ENCODE results near the gene SLC30A3.

The SLC30A3 gene

DNA sequence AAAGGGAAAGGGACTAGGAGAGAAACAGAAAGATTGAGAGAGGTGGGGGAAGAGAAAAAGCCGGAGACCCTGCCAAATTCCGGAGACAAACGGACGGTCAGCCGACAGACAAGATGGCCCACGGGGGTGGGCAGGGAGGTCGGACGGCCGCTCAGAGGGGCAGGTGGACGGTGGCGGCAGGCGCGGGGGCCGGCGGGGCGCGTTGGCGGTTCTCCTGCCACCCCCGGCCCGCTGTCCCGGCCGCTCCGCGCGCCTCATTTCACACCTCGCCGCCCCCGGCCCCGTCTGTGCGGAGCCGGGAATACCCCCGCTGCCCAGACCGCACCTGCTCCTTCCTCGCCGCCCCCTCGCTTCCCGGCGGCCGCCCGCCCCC is 935 bp downstream of the SLC30A3 start:
- DNase-seq (ENCODE audit: insufficient read length, low spot score) (no peak), FAIRE-seq (no peak)

DNA sequence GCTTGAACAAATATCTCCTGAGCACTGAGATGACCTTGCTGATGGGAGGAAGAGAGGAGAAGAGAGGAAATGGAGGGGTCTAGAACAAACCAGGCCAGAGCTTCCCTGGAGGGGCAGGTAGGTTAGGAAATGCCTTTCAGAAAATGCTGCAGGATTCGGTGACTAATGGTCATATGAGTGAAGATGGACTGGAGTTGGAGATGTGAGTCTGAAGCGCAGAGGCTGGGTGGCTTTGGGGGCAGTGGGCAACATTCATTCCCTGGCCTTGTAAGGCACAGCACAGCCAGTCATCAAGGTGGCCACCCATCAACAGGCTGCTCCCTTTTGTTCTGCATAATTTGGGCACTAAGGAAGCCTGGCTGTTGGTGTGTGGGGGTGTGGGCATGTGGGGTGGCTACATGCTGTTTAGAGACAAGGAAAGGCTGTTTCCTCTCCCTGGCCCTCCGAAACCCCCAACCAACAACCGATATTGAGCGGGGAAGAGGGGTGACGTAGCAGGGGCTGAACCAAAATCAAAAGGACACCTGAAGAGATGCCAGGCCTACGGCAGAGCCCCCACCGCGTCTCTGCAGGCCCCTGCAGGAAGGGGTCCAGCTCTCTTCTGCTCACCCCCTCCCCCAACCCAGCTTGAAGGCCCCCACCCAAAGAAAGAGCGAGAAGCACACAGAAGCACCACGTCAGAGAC is 1.5 kb downstream of the SLC30A3 start:
- FAIRE-seq: no peak
- DNase-seq (ENCODE audit: insufficient read length, low spot score): no peak

- DNase-seq (ENCODE audit: insufficient read length, low spot score): no peak
These were observed 4.8 kb downstream of the SLC30A3 start for GRCh38 chr2:27258051-27258450.

DNA sequence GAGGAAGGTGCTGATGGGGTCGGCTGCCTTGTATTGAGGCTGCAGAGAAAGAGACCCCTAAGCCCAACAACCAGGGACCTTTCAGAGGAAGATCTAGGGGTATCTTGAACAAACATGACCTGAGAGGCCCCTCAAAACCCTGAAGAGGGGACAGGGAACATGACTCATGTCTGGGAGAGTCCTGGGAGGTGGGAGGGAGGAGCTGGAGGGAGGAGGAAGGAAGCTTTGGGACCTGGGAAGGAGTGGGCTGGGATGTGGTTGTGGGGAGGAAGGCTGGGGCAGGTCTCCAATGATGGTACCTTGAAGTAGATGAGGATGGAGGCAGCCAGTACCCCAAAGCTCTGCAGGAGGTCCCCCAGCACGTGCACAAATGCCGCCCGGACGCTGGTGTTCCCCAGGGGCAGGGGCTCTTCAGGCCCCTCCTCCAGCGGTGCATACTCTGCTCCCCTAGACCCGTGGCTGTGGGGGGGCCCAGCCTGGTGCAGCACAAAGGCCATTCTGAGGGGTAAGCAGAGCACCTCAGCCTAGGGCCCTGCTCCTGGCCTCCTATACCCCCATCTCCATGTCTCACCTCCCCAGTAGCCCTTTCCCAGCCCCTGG is 5.9 kb downstream of the SLC30A3 start:
- DNase-seq (ENCODE audit: insufficient read length, low spot score) (no peak), FAIRE-seq (no peak)

More at GRCh38 chr2:27258051-27258450, 4.8 kb downstream of the SLC30A3 start:
- FAIRE-seq: no peak

GRCh38 chr2:27255660-27256059 is 7.2 kb downstream of the SLC30A3 start:
- no peak for DNase-seq (ENCODE audit: insufficient read length, low spot score)
- FAIRE-seq: no peak

- DNase-seq (ENCODE audit: insufficient read length, low spot score) (no peak), FAIRE-seq (no peak)
These were observed 7.7 kb downstream of the SLC30A3 start for GRCh38 chr2:27255187-27255586.

DNA sequence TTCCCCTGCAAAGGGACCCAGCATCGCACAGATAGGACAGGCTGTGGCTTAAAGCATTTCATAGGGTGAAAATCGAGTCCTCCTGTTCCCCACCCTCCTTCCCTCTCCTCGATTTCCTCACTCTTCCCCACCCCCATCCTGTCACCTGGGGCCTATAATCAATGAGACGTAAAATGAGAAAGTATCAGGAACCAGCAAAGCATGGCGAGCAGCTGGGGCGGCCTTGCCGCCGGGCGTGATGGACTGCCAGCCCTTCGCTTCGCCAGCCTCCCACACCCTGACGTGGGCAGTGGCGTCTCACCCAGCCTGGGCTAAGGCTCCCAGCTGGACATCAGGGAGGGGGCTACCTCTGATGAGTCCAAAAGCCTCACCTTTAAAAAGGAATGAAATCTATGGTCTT is 11.1 kb downstream of the SLC30A3 start:
- FAIRE-seq: no peak
- DNase-seq (ENCODE audit: insufficient read length, low spot score): no peak

DNA sequence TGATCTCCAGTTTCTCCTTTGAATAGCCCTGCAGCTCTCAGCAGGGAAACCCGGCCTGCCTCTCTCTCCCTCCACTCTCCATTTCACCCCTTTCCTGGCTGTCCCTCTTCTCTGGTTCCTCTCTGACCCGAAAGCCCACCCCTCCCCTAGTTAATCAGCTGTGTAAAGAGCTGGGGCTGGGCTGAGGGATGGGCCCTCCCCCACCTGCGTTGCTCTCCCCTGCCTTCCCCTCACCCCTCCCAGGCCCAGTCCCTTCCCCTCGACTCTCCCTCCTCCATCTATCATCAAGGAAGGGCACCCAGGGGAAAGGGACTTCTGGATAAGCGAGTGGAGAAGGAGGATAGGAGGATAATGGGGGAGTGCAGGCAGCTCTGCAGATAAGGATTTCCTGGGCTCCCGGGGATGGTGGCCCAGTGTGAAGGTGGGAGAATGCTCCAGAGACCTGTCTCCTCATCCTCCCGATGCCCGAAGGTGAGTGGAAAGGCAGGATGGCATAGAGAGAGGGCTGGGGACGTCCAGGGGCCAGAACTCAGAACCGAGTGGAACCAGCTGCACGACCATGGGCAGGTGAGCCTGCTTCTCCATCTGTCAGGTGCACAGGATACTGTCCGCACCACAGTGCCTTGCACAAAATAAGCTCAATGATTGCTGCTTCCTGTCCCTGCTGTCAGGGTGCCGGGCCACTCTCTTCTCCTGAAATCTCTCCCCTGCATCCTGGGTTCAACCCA is 12.0 kb downstream of the SLC30A3 start:
- DNase-seq (ENCODE audit: insufficient read length, low spot score) (no peak), FAIRE-seq (no peak)

DNA sequence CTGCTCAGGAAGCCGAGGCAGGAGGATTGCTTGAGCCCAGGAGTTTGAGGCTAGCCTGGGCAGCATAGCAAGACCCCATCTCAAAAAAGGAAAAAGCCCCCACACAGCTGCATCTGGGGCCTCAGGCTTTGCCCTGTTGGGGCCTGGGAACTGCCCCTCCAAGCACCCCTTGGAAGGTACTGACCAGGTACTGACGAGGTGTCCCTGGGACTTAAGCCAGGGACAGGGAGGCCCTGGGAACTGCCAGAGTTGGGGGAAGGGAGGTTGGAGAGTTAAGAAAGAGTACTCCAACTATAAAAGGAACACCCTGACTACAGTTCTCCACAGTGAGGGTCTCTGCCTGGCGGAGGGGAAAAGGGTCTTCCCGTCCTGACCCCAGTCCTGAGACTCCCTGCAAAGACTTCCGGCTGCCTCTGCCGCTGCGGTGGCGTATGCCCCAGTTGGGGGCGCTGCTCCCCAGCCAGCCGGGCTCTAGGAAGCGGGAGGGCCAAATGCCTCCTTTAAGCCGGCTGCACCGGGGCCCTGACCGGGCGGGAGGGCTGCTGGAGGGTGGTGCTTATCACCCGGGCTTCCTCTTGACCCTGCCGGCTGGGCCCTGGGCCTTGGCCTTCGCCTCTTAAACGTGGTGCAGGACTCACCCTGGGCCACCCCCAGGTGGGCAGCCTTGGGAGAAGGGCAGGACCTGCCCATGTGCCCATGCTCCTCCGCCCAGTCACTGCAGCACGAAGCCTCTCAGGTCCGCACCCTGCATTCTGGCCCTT is 12.8 kb downstream of the SLC30A3 start:
- DNase-seq (ENCODE audit: insufficient read length, low spot score) (no peak), FAIRE-seq (no peak)

GRCh38 chr2:27249159-27249890 is 13.5 kb downstream of the SLC30A3 start:
- FAIRE-seq: no peak
- no peak for DNase-seq (ENCODE audit: insufficient read length, low spot score)

- DNase-seq (ENCODE audit: insufficient read length, low spot score) (no peak), FAIRE-seq (no peak)
These were observed 15.0 kb downstream of the SLC30A3 start for GRCh38 chr2:27247893-27248292.

- DNase-seq (ENCODE audit: insufficient read length, low spot score) (no peak), FAIRE-seq (no peak)
These were observed 17.2 kb downstream of the SLC30A3 start for GRCh38 chr2:27245626-27246025.

DNA sequence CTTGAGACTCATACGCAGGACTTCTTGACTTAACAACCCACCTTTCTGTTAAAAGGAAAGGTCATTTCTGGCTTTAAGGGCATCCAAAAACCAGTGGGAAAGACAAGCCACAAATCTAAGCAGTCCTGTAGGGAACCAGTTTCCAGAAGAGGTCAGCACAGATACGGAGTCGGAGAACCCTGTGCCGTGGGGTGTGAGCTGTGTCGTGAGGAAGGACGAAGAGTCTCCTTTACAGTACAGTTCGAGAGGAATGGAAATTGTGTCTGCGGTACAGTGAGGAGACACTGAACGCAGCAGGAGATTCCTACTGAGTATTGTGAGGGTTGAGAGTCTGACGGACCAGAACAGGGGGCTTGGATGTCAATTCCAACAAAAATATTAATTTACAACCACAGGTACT is 17.7 kb downstream of the SLC30A3 start:
- peak; percentile 49 for FAIRE-seq
- DNase-seq (ENCODE audit: insufficient read length, low spot score): no peak

DNA sequence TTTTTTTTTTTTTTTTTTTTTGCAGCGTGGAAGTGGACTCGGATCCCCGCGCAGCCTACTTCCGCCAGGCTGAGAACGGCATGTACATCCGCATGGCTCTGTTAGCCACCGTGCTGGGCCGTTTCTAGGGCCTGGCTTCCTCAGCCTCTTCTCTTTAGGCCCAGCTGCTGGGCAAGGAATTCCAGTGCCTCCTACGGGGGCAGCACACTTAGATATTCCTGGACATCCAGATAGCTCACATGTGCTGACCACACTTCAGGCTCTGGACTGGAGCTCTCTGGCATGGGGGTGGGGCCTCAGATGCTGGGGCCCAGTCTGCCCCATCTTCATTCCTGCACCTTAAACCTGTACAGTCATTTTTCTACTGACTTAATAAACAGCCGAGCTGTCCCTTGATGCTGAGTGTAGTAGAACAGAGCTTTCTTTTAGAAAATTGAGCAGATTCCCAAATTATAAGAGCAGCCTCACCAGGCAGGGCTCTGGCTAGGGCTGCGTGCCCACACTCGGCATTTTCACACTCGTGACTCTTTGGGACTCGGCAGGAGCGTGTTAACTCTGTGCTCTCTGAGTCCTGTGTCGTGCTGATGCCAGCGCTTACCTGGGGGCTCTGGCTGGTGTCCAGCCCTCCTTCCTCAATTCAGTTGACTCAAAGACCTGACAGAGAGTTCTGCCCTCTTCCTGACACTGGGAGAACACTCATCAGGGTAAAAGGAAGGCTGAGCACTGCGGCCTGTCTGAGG is 19.3 kb downstream of the SLC30A3 start:
- FAIRE-seq (no peak), DNase-seq (ENCODE audit: insufficient read length, low spot score) (no peak)

DNA sequence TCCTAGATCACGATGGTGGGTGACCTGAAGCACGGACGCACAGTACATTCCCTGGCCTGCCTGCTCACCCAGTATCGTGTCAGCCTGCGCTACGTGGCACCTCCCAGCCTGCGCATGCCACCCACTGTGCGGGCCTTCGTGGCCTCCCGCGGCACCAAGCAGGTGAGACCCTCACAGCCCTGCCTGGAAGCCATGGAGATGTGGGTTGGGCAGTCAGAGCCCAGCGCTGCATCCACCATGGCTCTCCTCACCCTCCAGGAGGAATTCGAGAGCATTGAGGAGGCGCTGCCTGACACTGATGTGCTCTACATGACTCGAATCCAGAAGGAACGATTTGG is 20.3 kb downstream of the SLC30A3 start:
- DNase-seq (ENCODE audit: insufficient read length, low spot score) (no peak), FAIRE-seq (peak; percentile 9)

- FAIRE-seq (no peak), DNase-seq (ENCODE audit: insufficient read length, low spot score) (no peak)
These were observed 20.9 kb downstream of the SLC30A3 start for GRCh38 chr2:27241761-27242613.

DNA sequence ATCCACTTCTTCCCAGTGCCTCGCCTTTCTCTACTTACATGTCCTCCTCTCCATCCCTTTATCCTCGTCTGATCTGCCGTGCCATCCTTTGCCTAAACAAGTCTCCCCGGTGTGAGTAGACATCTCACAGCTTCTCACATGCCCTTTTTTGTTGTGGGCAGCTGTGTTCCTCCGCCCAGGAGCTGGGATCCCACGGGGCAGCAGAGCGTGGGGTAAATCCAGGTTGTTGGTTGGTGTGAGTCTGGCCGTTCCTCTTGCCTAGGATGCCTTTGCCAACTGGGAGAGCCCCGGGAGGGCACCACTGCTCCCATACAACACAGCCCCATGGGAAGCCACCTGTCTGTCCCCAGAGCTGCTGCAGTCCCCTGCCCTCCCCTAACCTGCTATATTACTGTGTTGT is 22.4 kb downstream of the SLC30A3 start:
- FAIRE-seq (no peak), DNase-seq (ENCODE audit: insufficient read length, low spot score) (no peak)

DNA sequence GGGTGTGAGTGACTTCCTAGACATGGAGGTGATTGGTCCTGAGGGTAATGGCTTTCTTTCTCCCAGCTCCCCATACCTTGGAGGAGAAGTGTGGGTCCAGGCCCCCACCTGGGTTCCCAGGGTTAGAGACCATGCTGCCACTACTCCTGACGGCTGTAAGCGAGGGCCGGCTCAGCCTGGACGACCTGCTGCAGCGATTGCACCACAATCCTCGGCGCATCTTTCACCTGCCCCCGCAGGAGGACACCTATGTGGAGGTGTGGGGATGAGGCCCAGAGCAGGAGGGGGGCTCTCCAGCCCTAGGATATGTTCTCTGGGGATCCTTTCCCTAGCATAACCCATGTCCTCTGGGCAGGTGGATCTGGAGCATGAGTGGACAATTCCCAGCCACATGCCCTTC is 23.9 kb downstream of the SLC30A3 start:
- DNase-seq (ENCODE audit: insufficient read length, low spot score) (no peak), FAIRE-seq (no peak)

DNA sequence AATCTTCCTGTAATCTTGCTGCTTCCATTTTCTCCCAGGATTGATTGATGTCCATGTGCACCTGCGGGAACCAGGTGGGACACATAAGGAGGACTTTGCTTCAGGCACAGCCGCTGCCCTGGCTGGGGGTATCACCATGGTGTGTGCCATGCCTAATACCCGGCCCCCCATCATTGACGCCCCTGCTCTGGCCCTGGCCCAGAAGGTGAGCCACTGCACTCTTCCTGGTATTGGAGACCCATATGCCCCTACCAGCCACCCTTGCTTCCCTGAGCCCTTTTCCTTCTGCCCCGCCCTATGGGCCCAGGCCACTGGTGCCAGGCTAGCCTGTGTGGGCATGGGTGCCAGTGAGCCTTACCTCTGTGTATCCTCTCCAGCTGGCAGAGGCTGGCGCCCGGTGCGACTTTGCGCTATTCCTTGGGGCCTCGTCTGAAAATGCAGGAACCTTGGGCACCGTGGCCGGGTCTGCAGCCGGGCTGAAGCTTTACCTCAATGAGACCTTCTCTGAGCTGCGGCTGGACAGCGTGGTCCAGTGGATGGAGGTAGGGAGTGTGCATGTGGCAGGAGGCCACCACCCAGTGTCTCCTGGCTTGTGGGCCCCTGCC is 25.4 kb downstream of the SLC30A3 start:
- no peak for DNase-seq (ENCODE audit: insufficient read length, low spot score)
- no peak for FAIRE-seq
